ENCODE measurements around the gene USO1.

GRCh38 chr4:75698162-75698962 lies 26.0 kb upstream of the USO1 start:
- TF ChIP-seq CTCF (IDR thresholded peaks at IDR 0.05; ENCODE audit: low read depth, low read length) (no peak), MYC (IDR thresholded peaks at IDR 0.05; ENCODE audit: low read depth, low read length) (no peak), POLR2A (IDR thresholded peaks at IDR 0.05; ENCODE audit: extremely low read depth, insufficient read length) (no peak)
